K562 (cell line): ENCODE measurements around the gene C16orf95. TPM values are rescaled to one million over a fixed set of nuclear protein-coding genes. Genes with fewer than 3 reads are reported as not detected.

ENCODE experiments used
- ATAC-seq: fragments of 200-7000 bp; cut with Tn5 transposase; 3 replicates; pipeline ENCODE4 v1.9.1; 2020; ENCODE audit warnings: moderate library complexity
- BruUV-seq: library from RNA; stranded (reverse); fragments of 400-500 nt; replicated peaks from 2 replicates; lab custom pipeline; 2021; lab: Mats Ljungman, UMichigan
- CTCF ChIA-PET: fragments of 300-600 bp; formaldehyde crosslinking; extraction: SDS; loops from one replicate; lab custom pipeline; 2021; ENCODE audit warnings: low intra/inter-chr PET ratio; lab: Yijun Ruan, JAX
- POLR2A ChIA-PET: fragments of 300-600, 350-650 bp; sonication (Branson Sonifier 250); formaldehyde crosslinking; extraction: SDS; loops from one replicate; lab custom pipeline; 2021; ENCODE audit warnings: antibody characterized with exemption, inconsistent platforms; lab: Yijun Ruan, JAX
- DNase-seq, 4 experiments: peaks; one replicate each; pipeline versions ENCODE4 v3.0.0 to v3.0.0-alpha.2; 2011 to 2018; ENCODE audit warnings: low spot score in 3 of 4, mixed read lengths in 3 of 4; ENCODE audit errors: extremely low read depth in 1 of 4
- FAIRE-seq: peaks from 2 replicates; lab custom pipeline; 2011; peaks lifted over from hg19 to GRCh38; lab: Jason Lieb, UNC
- H2AFZ ChIP-seq: 2 replicates; pipeline ENCODE4 v1.6.0; 2011; ENCODE audit warnings: low read depth, low read length, control low read depth, inconsistent platforms
- H3K27ac ChIP-seq: fragments of 200-600 bp; 3 replicates; pipeline ENCODE4 v1.8.0; 2011; ENCODE audit warnings: low read depth, mild to moderate bottlenecking, control low read depth, inconsistent platforms, low read length, moderate library complexity, mixed read lengths; ENCODE audit errors: extremely low read depth
- H3K27me3 ChIP-seq, 2 experiments: fragments of 300-600 bp in 1 of 2; 2 replicates in 1 of 2; 3 replicates in 1 of 2; pipeline versions ENCODE4 v1.6.0 to v1.8.0; 2011; ENCODE audit warnings: inconsistent platforms in 2 of 2, low read length in 2 of 2, mild to moderate bottlenecking in 1 of 2, mixed read lengths in 1 of 2, moderate library complexity in 1 of 2; ENCODE audit not compliant: control insufficient read depth in 2 of 2, insufficient read depth in 2 of 2
- H3K36me3 ChIP-seq: fragments of 300-600 bp; 3 replicates; pipeline ENCODE4 v1.8.0; 2011; ENCODE audit warnings: mild to moderate bottlenecking, low read length, inconsistent platforms; ENCODE audit not compliant: control insufficient read depth, insufficient read depth
- H3K4me1 ChIP-seq, 2 experiments: fragments of 200-600 bp in 1 of 2; replicated peaks in 1 of 2; 2 replicates in 1 of 2; 3 replicates in 1 of 2; pipeline versions ENCODE4 v1.5.1 to v1.8.0; 2011; ENCODE audit warnings: inconsistent platforms in 2 of 2, low read length in 2 of 2, mild to moderate bottlenecking in 1 of 2, mixed read lengths in 1 of 2, moderate library complexity in 1 of 2; ENCODE audit not compliant: control insufficient read depth in 2 of 2, insufficient read depth in 2 of 2
- H3K4me2 ChIP-seq: 2 replicates; pipeline ENCODE4 v1.6.1; 2011; ENCODE audit warnings: low read length, control low read depth, inconsistent platforms, mixed read lengths; ENCODE audit not compliant: insufficient read depth
- H3K4me3 ChIP-seq: fragments of 200-600 bp; sonication (generic), shearing (Covaris generic); 2 replicates; pipeline ENCODE4 v1.5.1; 2016; ENCODE audit warnings: control low read depth, inconsistent platforms
- H3K79me2 ChIP-seq: fragments of 200-600 bp; 3 replicates; pipeline ENCODE4 v1.8.0; 2011; ENCODE audit warnings: low read length, inconsistent platforms; ENCODE audit not compliant: control insufficient read depth, insufficient read depth
- H3K9ac ChIP-seq, 2 experiments: 2 replicates each; pipeline versions ENCODE4 v1.6.0 to v1.6.1; 2011; ENCODE audit warnings: low read depth in 2 of 2, low read length in 2 of 2, control low read depth in 1 of 2, inconsistent platforms in 1 of 2, mild to moderate bottlenecking in 1 of 2, mixed read lengths in 1 of 2; ENCODE audit not compliant: insufficient read depth in 1 of 2
- H3K9me1 ChIP-seq: one replicate; pipeline ENCODE4 v1.6.0; 2011; ENCODE audit warnings: inconsistent platforms, mild to moderate bottlenecking, low read length, moderate library complexity; ENCODE audit not compliant: control insufficient read depth, insufficient read depth
- H3K9me3 ChIP-seq: replicated peaks from 2 replicates; pipeline ENCODE4 v1.5.1; 2011; ENCODE audit warnings: low read depth, low read length, inconsistent platforms; ENCODE audit not compliant: control insufficient read depth, insufficient read depth
- H4K20me1 ChIP-seq: replicated peaks from 2 replicates; pipeline ENCODE4 v1.6.1; 2011; ENCODE audit warnings: low read length, inconsistent platforms, mixed read lengths; ENCODE audit not compliant: control insufficient read depth, insufficient read depth
- CHD1 ChIP-seq: fragments of 200-600 bp; sonication (generic); IDR thresholded peaks from one replicate; pipeline ENCODE4 v1.6.1; 2012; ENCODE audit warnings: mild to moderate bottlenecking, moderate library complexity, low read length, inconsistent platforms
- GABPB2 ChIP-seq: fragments of 250-450 bp; sonication (Bioruptor Pico); conservative IDR thresholded peaks from 2 replicates; pipeline ENCODE4 v1.5.1; 2021; ENCODE audit warnings: mild to moderate bottlenecking
- HDAC8 ChIP-seq: fragments of 450-650 bp; IDR thresholded peaks from 2 replicates; pipeline ENCODE4 v1.6.1; 2016; ENCODE audit warnings: mild to moderate bottlenecking, missing genetic modification characterization, moderate library complexity, missing compliant biosample characterization
- MCM2 ChIP-seq: fragments of 450-650 bp; IDR thresholded peaks from 2 replicates; pipeline ENCODE4 v1.6.1; 2017; ENCODE audit warnings: low read depth, mild to moderate bottlenecking
- NFYB ChIP-seq: IDR thresholded peaks from 2 replicates; pipeline ENCODE4 v1.6.1; 2011; ENCODE audit warnings: mild to moderate bottlenecking, moderate library complexity; ENCODE audit not compliant: insufficient read length; ENCODE audit errors: extremely low read depth
- PYGO2 ChIP-seq: fragments of 450-650 bp; IDR thresholded peaks from 2 replicates; pipeline ENCODE4 v1.6.1; 2016; ENCODE audit warnings: mild to moderate bottlenecking, missing genetic modification characterization, moderate library complexity, missing compliant biosample characterization
- RBM39 ChIP-seq: fragments of 200-400 bp; formaldehyde crosslinking; optimal IDR thresholded peaks from 2 replicates; pipeline ENCODE3; 2018; ENCODE audit warnings: low read depth, low read length
- RFX1 ChIP-seq: fragments of 450-650 bp; IDR thresholded peaks from 2 replicates; pipeline ENCODE4 v1.6.1; 2016; ENCODE audit warnings: mild to moderate bottlenecking, moderate library complexity
- SETDB1 ChIP-seq: IDR thresholded peaks from one replicate; pipeline ENCODE4 v1.6.1; 2012; ENCODE audit warnings: low read length, control low read depth, inconsistent platforms
- SMAD1 ChIP-seq: fragments of 150-350 bp; IDR thresholded peaks from 2 replicates; pipeline ENCODE4 v1.6.1; 2014; ENCODE audit warnings: low read length, low read depth; ENCODE audit not compliant: partially characterized antibody
- SRSF1 ChIP-seq: fragments of 200-400 bp; formaldehyde crosslinking; IDR thresholded peaks from 2 replicates; pipeline ENCODE4 v1.6.1; 2017; ENCODE audit warnings: mild to moderate bottlenecking, low read depth, low read length, moderate library complexity
- USF2 ChIP-seq: sonication (generic); formaldehyde crosslinking; IDR thresholded peaks from 2 replicates; pipeline ENCODE4 v1.5.0; 2020; ENCODE audit warnings: missing genetic modification reagents
- ZFPM2 ChIP-seq: fragments of 250-450 bp; sonication (Bioruptor Pico); IDR thresholded peaks from 2 replicates; pipeline ENCODE4 v1.5.1; 2022; ENCODE audit warnings: mild to moderate bottlenecking
- ZNF146 ChIP-seq: IDR thresholded peaks from one replicate; pipeline ENCODE4 v1.6.1; 2018; ENCODE audit warnings: missing compliant biosample characterization; ENCODE audit not compliant: unreplicated experiment
- WGBS: fragments of 100-300 bp; shearing (Covaris generic); methylation state at CpG from one replicate; pipeline ENCODE4 v1.1.6; 2016; ENCODE audit warnings: low coverage, mixed read lengths; ENCODE audit not compliant: insufficient coverage; ENCODE audit errors: missing lambda C conversion rate; 5-methylcytosine and 5-hydroxymethylcytosine counted together
- in situ Hi-C: fragments of 300-500 bp; cut with MboI; formaldehyde crosslinking; loops from 4 replicates; pipeline ENCODE4 v1.15.0; 2018; ENCODE audit warnings: inconsistent platforms, mixed read lengths
- intact Hi-C: fragments of 100-400 bp; cut with micrococcal nuclease; formaldehyde crosslinking; loops from 2 replicates; pipeline ENCODE4 v1.14.2; 2022
- polyA plus RNA-seq, 8 experiments: library from polyadenylated mRNA; depleted of rRNA in 4 of 8; stranded (reverse) in 5 of 8; unstranded in 3 of 8; fragments of >200 nt; fragmentation: Nextera tagmentation in 2 of 8; fragmentation: Illumina TruSeq in 1 of 8; extraction: Ambion mirVana in 2 of 8; extraction: Trizol in 1 of 8; gene quantifications; 2 replicates each; pipeline versions ENCODE4 v1.2.1 to v1.2.3, GENCODE V29; 2011 to 2014; ENCODE audit warnings: inconsistent platforms in 1 of 8, missing spikeins in 1 of 8
- total RNA-seq, 7 experiments: library from RNA; depleted of rRNA in 6 of 7; stranded (reverse); fragments of >200 nt in 6 of 7; fragmentation: Illumina TruSeq in 2 of 7; extraction: Trizol in 2 of 7; gene quantifications; 2 replicates each; pipeline versions ENCODE4 v1.2.1 to v1.2.3, GENCODE V29; 2011 to 2021; ENCODE audit warnings: low replicate concordance in 1 of 7

C16orf95 gene
- total and polyA plus RNA-seq, 9 of the 15 experiments (the other 6 are each of a cell fraction or from before 2014, with no cell fraction given): 6.5 to 20.5 (median 9.4) TPM

DNA sequence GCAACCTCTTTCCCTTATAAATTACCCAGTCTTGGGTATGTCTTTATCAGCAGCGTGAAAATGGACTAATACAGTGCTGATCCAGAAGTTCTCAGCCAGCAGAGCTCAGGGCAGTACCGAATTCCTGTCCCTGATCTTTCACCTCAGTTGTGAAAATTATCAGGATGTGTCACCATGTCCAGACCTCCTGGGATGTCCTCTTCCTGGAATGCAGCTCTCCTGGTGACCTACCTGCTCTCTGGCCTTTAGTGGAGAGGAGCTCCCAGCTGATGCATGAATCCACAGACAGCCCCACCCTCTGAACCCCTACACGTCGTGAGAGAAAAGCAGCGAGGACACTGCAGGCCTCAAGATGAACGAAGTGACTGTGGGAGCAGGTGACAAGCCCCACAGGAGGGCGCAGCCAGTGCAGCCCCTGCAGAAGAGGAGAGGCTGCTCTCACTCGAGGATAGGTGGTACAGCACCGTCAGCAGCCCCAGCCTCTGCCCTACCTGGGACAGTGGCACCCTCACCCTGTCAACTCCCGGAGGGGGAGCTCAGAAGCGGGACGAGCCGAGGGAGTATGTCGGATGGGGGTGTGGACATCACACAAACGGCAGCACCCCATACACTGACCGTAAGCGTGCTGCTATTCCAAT is 22.0 kb upstream of the C16orf95 start:
- Histone ChIP-seq H3K9me1 (no peaks in the 10 kb centered on the region), H3K79me2 (no peaks in the 10 kb centered on the region), H3K4me1 (peaks cover 0 to 10% of the 10 kb centered on the region in 2 experiments; a peak in 1 of 5 replicates), H2AFZ (no peak overlapping the region), H3K9ac (no peak overlapping the region), H3K4me2 (no peak overlapping the region), H4K20me1 (peaks cover 4% of the 10 kb centered on the region), H3K27ac (no peak overlapping the region)
- 90% methylated on average over 16 of the region's 17 CpGs for WGBS
- DNase-seq (no peak), ATAC-seq (no peak), FAIRE-seq (no peak)
- ChIA-PET POLR2A (interaction anchor here (0.6 to 1.2 kb wide), 4 partner anchors 15 to 44 kb away, joined by 3 read pairs; partner anchors contain the start of gene FBXO31), CTCF (no interaction called here)
- no TSS peak for BruUV-seq
- in situ Hi-C loops: no loop called here
- TF ChIP-seq SMAD1 (no peak), PYGO2 (tag) (no peak), NFYB (no peak), HDAC8 (tag) (no peak), ZFPM2 (CRISPR knock-in tag) (no peak), RFX1 (no peak), CHD1 (no peak), SETDB1 (no peak), MCM2 (no peak), RBM39 (no peak), USF2 (CRISPR knock-in tag) (no peak), SRSF1 (no peak), GABPB2 (CRISPR knock-in tag) (no peak), ZNF146 (CRISPR knock-in tag) (no peak)
- TF ChIP-seq, all 486 proteins: peak for 0
- Histone ChIP-seq H3K9me3 (no peaks in the 10 kb centered on the region), H3K4me3 (no peak overlapping the region), H3K36me3 (peaks cover 70% of the 10 kb centered on the region; the same call in 2 of the 3 replicates), H3K27me3 (no peaks in the 10 kb centered on the region)
- intact Hi-C loops: no loop called here
